CD4-positive, alpha-beta T cell treated with Interleukin-15 for 1 hour (primary cell): ENCODE results near the gene RIPOR3.
"Not testable (repeated sequence)": the region's sequence is repeated elsewhere in the genome, so short reads cannot be mapped to it uniquely, and the experiment has no call there.

Source experiments
- DNase-seq: peaks from one replicate; pipeline ENCODE4 v3.0.0-alpha.2; 2020

The RIPOR3 gene

DNA sequence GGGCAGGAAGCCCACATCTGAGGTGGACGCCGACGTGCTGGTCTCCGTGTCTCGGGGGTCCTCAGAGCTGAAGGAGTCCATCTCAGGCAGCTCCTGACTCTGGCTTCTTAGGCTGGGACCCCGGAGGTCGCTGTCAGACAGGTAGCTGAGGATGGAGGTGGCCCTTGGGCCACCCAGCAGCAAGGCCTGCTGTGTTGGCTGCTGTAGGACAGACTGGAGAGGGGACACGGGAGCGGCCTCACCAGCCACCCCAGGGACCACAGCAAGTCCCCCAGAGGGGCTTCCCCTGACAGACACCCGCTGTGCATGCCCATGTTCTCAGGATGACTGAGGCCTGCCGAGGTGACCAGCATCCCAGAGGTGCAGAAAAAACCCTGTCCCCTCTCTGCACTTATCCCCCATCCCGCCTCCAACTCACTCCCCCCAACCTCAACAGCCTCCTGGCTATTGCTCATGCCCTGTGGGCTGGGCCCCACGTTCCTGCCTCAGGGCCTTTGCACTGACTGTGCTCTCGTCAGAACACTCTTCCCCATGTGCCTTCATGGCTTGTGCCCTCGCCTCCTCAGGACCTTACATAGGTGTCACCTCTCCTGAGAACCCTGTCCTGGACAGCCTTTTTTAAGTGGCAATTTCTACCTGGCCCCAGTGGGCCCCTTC lies 88.8 kb downstream of the RIPOR3 start:
- no peak for DNase-seq

DNA sequence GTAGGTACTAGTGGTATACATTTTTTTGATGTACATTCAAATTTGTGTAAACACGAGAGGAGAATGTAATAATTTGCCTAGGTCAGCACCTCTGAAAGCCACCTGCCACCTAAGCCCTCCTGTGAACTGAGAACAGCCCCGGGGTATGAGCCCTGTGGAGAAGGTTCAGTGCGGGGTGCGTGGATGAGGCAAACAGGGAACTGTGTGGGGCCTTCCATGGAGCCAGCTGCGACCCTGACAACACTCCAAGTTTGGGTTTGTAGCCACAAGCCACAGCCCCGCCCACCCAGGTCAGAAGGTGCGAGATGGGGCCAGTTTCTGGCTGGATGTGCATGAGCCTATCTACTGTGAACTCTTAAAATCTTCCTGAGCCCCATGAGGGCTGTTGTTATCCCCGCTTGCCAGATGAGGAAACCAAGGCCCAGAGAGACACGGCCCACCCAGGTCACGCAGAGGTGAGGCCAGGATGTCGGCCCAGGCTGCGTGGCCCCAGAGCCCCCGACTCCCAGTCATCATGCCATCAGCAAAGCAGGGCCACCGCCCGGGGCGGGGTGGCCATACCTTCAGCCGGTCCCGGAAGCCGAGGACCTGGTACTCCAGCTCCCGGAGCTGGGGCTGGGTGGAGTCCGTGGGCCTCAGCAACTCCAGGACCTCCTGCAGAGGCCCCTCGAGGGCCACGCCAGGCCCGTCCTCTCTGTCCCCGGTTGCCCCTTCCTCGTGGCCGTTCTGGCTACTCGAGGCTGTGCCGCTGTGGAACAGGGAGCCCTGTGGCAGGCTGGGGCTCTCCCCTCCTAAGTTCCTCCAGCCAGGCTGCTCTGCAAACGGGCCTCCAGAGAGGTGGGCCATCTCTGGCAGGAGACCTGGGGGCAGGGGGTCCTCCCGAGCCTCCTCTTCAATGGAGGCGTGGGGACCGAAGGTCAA lies 89.6 kb downstream of the RIPOR3 start:
- DNase-seq = no peak

DNA sequence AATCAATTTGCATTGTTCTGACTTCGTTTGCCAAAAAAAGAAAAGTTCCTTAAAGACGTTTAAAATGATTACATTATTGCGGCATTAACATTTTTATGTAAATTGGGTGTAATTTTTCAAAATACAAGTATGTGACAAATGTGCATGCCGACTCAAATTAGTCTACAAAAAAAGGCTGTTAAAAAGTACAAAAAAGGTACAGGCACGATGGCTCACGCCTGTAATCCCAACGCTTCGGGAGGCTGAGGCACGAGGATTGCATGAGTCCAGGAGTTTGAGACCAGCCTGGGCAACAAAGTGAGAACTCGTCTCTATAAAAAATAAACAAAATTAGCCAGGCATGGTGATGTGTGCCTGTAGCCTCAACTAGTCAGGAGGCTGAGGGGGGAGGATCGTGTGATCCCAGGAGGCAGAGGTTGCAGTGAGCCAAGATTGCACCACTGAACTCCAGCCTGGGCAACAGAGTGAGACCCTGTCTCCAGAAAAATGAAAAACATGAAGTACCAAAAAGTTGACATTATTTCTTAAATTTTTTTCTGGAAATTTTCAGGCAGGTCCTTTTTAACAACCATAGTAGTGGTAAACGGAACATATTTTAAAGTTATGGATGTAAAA lies 91.0 kb downstream of the RIPOR3 start:
- DNase-seq = no peak

- not testable (repeated sequence) for DNase-seq
Observed at GRCh38 chr20:50598768-50599167, 92.6 kb downstream of the RIPOR3 start.

DNA sequence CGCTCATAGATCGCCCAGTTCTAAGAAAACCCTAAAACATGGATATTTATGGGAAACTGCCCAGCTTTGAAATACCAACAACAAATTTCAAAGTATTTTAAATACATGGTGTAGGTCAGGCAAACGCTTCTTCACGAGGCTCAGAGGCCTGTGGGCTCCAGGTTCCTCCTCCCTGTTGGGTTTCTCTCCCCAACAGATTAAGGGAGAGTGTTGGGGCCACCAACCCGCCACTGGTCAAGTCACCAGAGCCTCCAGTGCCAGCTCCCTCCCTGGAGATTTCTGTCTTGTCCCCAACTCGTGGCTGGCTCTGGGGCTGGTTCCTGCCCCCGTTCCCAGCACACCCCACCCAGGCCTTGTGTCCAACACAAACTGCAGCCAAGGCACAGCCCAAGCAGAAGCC lies 93.3 kb downstream of the RIPOR3 start:
- no peak for DNase-seq

DNA sequence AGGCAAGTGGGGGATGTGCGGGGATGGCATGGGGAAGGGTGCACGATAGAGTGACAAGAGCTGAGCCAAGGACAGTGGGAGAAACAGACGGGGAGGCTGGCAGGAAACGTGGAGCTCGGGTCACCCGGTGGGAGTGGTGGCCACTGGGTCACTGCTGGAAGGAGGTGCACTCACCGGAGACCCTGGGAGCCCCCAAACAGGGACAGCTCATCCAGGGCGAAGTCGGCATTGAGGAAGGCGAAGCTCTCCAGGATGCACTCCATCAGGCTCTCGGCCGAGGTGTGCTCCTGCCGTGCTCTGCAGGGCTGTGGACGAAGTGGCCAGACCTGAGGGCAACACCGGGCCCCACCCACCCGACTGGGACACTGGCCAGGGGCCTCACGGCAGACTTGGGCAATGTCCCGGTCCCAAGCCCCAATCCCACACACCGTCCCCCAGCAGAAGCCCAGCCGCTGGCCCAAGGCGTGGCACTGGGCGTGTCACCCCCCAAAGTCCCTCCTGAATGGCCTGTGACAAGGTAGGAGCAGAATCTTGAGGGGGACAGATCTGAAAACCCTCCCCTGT lies 93.9 kb downstream of the RIPOR3 start:
- DNase-seq = no peak

- no peak for DNase-seq
Observed at GRCh38 chr20:50596694-50597021, 94.7 kb downstream of the RIPOR3 start.

GRCh38 chr20:50595988-50596693 lies 95.2 kb downstream of the RIPOR3 start:
- DNase-seq = no peak

DNA sequence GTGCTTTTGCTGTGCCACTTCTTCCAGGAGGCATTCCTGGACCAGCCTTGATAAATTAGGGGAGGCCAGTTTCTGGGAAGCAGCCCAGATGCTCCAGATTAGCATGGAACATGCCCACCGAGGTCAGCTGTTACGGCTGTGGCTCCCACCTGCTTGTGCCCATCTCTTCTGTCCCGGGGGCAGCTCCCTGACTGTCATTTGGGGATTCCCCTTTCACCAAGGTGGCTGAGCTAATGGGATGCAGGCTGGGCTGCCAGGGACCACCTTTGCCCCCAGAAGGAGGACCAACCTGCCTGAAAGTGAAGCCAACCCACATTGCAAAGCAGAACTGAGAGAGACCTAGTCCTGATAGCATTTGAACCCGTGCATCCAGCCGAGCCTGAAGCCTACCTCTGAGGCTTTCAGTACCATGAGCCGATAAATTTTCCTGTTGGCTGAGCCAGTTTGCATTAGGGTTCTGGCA lies 95.9 kb downstream of the RIPOR3 start:
- DNase-seq = no peak

DNA sequence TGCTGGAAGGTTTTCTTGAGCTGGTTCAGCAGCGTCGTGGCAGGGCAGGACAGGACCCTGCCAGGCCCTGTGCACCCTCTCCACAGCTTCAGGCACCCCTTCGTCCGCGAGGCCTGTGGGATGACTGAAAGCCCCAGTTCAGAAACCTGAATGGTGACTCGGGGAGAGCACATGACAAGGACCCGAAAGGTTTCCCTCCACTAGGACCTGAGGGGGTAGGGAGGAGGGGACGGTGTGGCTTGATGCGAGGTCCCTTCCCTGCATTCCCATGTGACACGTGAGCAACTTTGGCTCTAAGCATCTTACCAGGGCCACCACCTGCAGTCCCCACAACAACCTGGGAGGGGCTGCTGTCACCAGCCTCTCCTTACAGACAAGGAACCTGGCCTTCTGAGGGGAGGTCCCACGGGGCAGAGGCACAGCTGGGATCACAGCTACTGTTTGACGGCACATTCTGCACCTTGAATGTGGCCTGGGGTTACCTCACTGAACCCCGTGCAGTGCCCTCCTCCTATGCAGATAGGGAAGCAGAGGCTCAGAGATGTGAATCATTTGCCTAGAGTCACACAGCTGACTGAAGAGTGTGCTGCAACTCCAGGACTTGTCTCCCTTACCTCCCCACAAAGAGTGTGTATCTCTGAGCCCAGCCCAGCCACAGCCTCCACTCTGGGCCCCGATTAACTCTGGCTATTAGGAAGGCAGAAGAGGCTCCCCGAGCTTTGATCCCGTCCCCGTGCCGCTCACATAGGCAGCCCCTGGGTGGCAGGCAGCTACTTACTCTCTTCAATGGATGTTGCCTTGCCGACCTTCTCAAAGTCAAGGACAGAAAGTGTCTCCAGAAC lies 96.5 kb downstream of the RIPOR3 start:
- DNase-seq = no peak

DNA sequence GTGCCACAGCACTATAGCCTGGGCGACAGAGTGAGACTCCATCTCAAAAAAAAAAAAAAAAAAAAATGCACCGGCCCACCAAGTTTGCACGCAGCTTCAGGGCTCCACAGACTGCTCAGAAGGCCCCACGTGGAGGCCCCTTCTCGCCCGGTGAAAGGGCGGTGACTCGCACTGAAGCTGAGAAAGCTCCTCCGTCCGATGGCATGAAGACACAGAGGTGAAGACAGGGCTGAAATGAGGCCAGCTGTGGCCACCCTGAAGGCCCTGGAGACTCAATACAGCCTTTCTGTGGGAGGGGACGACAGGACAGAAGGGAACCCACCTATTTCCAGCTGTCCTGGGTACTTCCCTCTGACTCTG lies 97.1 kb downstream of the RIPOR3 start:
- no peak for DNase-seq

DNA sequence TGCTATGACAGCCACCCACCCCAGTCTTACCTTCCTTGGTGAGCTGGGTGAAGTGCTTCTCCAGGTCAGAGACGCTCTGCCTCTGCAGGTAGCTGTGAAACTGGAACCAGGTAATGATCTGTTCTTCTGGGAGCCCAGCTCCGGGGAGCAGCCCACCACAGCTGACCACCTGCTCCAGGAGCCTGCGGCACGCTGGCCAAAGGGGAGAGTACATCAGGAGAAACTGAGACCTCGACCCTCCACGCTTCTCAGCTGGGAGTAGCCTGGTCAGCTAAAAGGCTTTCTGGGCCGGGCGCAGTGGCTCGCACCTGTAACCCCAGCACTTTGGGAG lies 98.4 kb downstream of the RIPOR3 start:
- DNase-seq = no peak

DNA sequence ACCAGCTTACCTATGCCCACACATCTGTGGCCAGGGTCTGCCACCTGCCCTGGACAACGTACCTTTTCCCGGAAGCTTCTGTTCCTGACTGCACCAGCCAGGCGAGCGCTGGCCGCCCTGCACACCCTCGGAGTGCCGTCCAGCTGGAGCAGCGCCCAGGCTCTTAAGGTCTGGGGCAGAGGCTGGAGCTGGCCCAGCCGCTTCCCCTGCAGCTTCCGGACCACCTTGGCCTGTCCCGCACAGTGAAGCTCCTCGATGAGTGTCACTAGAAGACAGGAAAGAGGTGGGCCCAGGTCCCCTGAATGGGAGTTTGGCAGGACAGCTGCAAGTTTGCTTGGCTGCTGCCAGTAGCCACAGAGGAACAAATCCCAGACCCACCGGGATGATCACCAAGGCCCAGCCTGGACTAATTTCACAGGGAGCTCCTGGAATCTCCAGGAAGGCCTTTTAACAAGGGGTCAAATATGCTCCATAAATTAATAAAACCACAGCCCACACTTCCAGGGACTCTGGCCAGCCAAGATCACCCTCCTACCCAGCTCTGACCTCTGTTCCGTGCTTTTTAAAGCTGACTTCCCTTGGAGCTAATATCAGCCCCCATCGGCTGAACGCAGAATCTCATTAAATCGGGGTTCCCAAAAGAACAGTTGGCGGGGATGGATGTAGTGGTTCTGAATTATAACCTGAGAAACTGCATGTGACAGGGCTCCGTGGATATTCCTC lies 98.9 kb downstream of the RIPOR3 start:
- DNase-seq = no peak

DNA sequence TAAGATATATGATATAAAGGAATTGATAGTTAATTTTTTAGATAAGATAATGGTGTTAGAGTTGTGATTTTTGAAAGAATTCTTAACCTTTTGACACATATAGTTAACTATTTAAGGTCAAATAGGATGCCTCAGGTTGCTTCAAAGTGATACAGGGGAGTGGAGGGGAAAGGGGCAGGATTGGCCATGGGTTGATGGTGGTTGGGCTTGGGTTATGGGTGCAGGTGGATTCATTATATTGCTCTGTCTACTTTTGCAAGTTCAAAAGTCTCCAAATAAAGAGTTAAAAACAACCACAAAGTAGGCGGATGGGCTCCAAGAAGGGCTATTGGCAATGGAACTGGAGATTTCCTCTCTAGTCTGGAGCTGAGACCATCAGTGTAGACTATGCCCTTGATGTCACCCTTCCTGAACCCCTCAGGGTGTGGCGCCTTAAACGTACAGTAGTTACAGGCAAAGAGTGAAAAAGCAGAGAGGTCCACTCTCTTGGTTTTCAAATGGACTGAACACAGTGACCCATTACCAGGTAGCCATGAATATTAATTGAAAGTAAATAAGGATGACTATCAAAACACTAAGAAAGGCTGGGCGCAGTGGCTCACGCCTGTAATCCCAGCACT lies 100.0 kb downstream of the RIPOR3 start:
- DNase-seq = no peak

- DNase-seq = no peak
Observed at GRCh38 chr20:50590348-50590664, 101.0 kb downstream of the RIPOR3 start.

GRCh38 chr20:50589548-50590347 lies 101.6 kb downstream of the RIPOR3 start:
- DNase-seq = no peak

DNA sequence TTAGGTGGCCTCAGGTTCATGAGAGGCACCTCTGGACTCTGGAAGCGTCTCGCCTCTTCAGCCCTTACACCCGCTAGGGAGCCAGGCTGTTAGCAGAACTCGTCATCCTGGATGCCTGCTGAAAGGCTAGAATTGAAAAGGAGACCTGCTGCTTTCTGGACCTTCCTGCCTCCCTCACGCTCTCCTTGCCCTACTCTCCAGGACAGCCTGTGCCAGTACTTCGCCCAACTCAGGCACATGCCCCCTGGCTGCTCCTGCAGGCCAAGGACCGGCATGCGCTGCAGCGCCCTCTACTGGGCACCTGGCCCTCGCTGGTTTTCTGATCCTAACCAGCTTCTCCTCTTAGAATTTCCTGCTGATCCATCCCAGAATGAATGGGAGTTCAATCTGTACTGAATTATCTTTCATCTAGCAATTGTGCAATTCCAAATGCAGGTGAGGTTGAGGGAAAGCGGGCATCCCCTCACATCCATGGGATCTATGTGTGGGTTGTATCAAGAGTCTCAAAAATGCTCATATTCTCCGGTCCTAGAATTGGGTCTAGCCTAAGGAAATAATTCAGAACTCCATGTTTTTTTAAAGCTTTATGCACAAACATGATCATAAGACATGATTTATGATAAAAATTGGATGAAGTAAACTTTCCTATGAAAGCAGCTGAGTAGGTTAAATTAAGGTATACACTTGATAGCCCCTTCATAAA lies 103.2 kb downstream of the RIPOR3 start:
- peak; percentile 59 for DNase-seq

- DNase-seq = no peak
Observed at GRCh38 chr20:50587291-50587961, 103.9 kb downstream of the RIPOR3 start.
